MM.1S (cell line): ENCODE data around the gene OR2Z1.

Experiments
- DNase-seq: peaks from one replicate; pipeline ENCODE4 v3.0.0-alpha.2; 2015
- H2AFZ ChIP-seq: fragments of 300-600 bp; sonication (generic); 2 replicates; pipeline ENCODE4 v1.6.0; 2016; ENCODE audit warnings: antibody characterized with exemption, low read length
- H3F3A ChIP-seq: fragments of 300-600 bp; sonication (generic); 2 replicates; pipeline ENCODE4 v1.6.1; 2016; ENCODE audit warnings: mild to moderate bottlenecking, antibody characterized with exemption, low read length, moderate library complexity, mixed read lengths; ENCODE audit not compliant: insufficient read depth
- H3K27ac ChIP-seq: fragments of 300-600 bp; sonication (generic); 2 replicates; pipeline ENCODE4 v1.5.1; 2016; ENCODE audit warnings: mild to moderate bottlenecking, low read length
- H3K27me3 ChIP-seq: fragments of 300-600 bp; sonication (generic); replicated peaks from 2 replicates; pipeline ENCODE4 v1.6.0; 2016; ENCODE audit warnings: low read length; ENCODE audit not compliant: insufficient read depth
- H3K36me3 ChIP-seq: fragments of 300-600 bp; sonication (generic); replicated peaks from 2 replicates; pipeline ENCODE4 v1.6.1; 2016; ENCODE audit warnings: mild to moderate bottlenecking, low read length, mixed read lengths; ENCODE audit not compliant: insufficient read depth
- H3K4me1 ChIP-seq: fragments of 300-600 bp; sonication (generic); 2 replicates; pipeline ENCODE4 v1.6.1; 2016; ENCODE audit warnings: low read length, mixed read lengths
- H3K4me2 ChIP-seq: fragments of 300-600 bp; sonication (generic); 2 replicates; pipeline ENCODE4 v1.6.0; 2016; ENCODE audit warnings: low read depth, low read length
- H3K4me3 ChIP-seq: fragments of 300-600 bp; sonication (generic); 2 replicates; pipeline ENCODE4 v1.5.1; 2016; ENCODE audit warnings: low read length, mixed read lengths
- H3K79me2 ChIP-seq: fragments of 300-600 bp; sonication (generic); 2 replicates; pipeline ENCODE4 v1.6.1; 2016; ENCODE audit warnings: mixed run types, low read length, mixed read lengths
- H3K9ac ChIP-seq: fragments of 300-600 bp; sonication (generic); 2 replicates; pipeline ENCODE4 v1.6.1; 2016; ENCODE audit warnings: low read length, mixed read lengths
- H3K9me2 ChIP-seq: fragments of 300-600 bp; sonication (generic); replicated peaks from 2 replicates; pipeline ENCODE4 v1.6.1; 2016; ENCODE audit warnings: mild to moderate bottlenecking, low read length, mixed read lengths; ENCODE audit not compliant: insufficient read depth
- H3K9me3 ChIP-seq: fragments of 300-600 bp; sonication (generic); replicated peaks from 2 replicates; pipeline ENCODE4 v1.6.1; 2016; ENCODE audit warnings: mild to moderate bottlenecking, low read length, mixed read lengths; ENCODE audit not compliant: insufficient read depth
- H4K20me1 ChIP-seq: fragments of 300-600 bp; sonication (generic); 2 replicates; pipeline ENCODE4 v1.6.1; 2016; ENCODE audit warnings: mild to moderate bottlenecking, low read length, moderate library complexity, mixed read lengths; ENCODE audit not compliant: insufficient read depth
- CTCF ChIP-seq: fragments of 300-600 bp; sonication (generic); IDR thresholded peaks from 2 replicates; pipeline ENCODE4 v1.5.1; 2016; ENCODE audit warnings: antibody characterized with exemption, low read length, mixed read lengths
- EZH2 ChIP-seq: fragments of 300-600 bp; sonication (generic); optimal IDR thresholded peaks from 2 replicates; pipeline ENCODE3; 2017; ENCODE audit warnings: low read depth, mild to moderate bottlenecking, antibody characterized with exemption, low read length, mixed read lengths
- EZH2phosphoT487 ChIP-seq: fragments of 300-600 bp; sonication (generic); IDR thresholded peaks from 2 replicates; pipeline ENCODE4 v1.6.1; 2018; ENCODE audit warnings: antibody characterized with exemption, low read length

OR2Z1 gene

GRCh38 chr19:8698433-8699063 lies 22.9 kb upstream of the OR2Z1 start, which contains the start of gene ACTL9:
ACTL9 (minus strand) TSS chr19:8698795; CDS start chr19:8698701, 94 bp downstream.
- Histone ChIP-seq H3K4me1 (no peaks in the 10 kb centered on the region), H4K20me1 (no peaks in the 10 kb centered on the region), H3K4me3 (no peak within 1 kb of the TSS), H3K4me2 (no peak within 1 kb of the TSS), H3K79me2 (no peaks in the 10 kb centered on the region), H3K9me2 (no peaks in the 10 kb centered on the region), H3K36me3 (no peaks in the 10 kb centered on the region), H3K27ac (no peak within 1 kb of the TSS), H3F3A (no peaks in the 10 kb centered on the region), H3K27me3 (peaks cover 20% of the 10 kb centered on the region), H2AFZ (no peak within 1 kb of the TSS), H3K9ac (no peak within 1 kb of the TSS), H3K9me3 (no peaks in the 10 kb centered on the region)
- TF ChIP-seq EZH2phosphoT487, result no peak
- no peak for TF ChIP-seq CTCF
- TF ChIP-seq EZH2, result no peak
- no peak for DNase-seq

GRCh38 chr19:8699908-8700307 lies 21.5 kb upstream of the OR2Z1 start:
- H3F3A ChIP-seq, result no peaks in the 10 kb centered on the region
- H3K36me3 ChIP-seq, result no peaks in the 10 kb centered on the region
- no peak overlapping the region for H3K4me3 ChIP-seq
- no peaks in the 10 kb centered on the region for H3K9me3 ChIP-seq
- no peak overlapping the region for H3K27ac ChIP-seq
- H3K79me2 ChIP-seq, result no peaks in the 10 kb centered on the region
- TF ChIP-seq EZH2 (no peak), CTCF (no peak), EZH2phosphoT487 (no peak)
- no peaks in the 10 kb centered on the region for H3K4me1 ChIP-seq
- H3K9me2 ChIP-seq, result no peaks in the 10 kb centered on the region
- H2AFZ ChIP-seq, result no peak overlapping the region
- no peaks in the 10 kb centered on the region for H4K20me1 ChIP-seq
- H3K27me3 ChIP-seq, result peaks cover 34% of the 10 kb centered on the region
- H3K4me2 ChIP-seq, result no peak overlapping the region
- no peak for DNase-seq
- no peak overlapping the region for H3K9ac ChIP-seq

GRCh38 chr19:8700956-8701355 lies 20.5 kb upstream of the OR2Z1 start:
- Histone ChIP-seq H3K9me2 (no peaks in the 10 kb centered on the region), H3K4me3 (no peak overlapping the region), H3K9ac (no peak overlapping the region), H3K9me3 (no peaks in the 10 kb centered on the region), H3K4me2 (no peak overlapping the region), H3K27ac (no peak overlapping the region), H3K4me1 (no peaks in the 10 kb centered on the region), H3K36me3 (no peaks in the 10 kb centered on the region), H3K27me3 (peaks cover 41% of the 10 kb centered on the region), H2AFZ (no peak overlapping the region), H4K20me1 (no peaks in the 10 kb centered on the region), H3K79me2 (no peaks in the 10 kb centered on the region), H3F3A (no peaks in the 10 kb centered on the region)
- TF ChIP-seq CTCF (no peak), EZH2 (no peak), EZH2phosphoT487 (no peak)
- no peak for DNase-seq
